Medulla oblongata (tissue), 1 donor: ENCODE results near the gene CDH16.
A peak's percentile ranks its signal among the peaks of the same experiment; 100 is the strongest.

Source experiments
- DNase-seq: peaks from one replicate; pipeline ENCODE4 v3.0.0-alpha.2; 2015; ENCODE audit errors: extremely low spot score

CDH16 gene

DNA sequence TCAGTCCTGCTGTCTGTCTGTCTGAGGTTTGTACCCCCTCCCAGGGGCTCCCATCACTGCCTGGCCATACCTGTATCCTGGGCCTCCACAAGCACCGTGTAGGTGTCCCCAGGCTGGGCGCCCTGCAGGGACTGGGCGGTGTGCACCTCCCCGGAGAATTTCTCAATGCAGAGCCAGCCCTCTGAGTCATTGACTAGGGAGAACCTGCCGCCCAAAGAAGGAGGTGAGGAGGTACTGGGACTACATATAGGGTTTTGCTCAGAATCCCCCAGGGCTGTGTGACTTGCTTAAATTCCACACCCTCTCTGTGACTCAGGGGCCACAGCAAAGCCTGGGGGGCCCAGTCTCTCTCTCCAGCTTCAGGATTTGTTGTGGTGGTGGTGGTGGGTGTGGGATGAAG lies 7.6 kb downstream of the CDH16 start:
- no peak for DNase-seq

GRCh38 chr16:66910175-66910940 lies 8.3 kb downstream of the CDH16 start:
- no peak for DNase-seq

DNA sequence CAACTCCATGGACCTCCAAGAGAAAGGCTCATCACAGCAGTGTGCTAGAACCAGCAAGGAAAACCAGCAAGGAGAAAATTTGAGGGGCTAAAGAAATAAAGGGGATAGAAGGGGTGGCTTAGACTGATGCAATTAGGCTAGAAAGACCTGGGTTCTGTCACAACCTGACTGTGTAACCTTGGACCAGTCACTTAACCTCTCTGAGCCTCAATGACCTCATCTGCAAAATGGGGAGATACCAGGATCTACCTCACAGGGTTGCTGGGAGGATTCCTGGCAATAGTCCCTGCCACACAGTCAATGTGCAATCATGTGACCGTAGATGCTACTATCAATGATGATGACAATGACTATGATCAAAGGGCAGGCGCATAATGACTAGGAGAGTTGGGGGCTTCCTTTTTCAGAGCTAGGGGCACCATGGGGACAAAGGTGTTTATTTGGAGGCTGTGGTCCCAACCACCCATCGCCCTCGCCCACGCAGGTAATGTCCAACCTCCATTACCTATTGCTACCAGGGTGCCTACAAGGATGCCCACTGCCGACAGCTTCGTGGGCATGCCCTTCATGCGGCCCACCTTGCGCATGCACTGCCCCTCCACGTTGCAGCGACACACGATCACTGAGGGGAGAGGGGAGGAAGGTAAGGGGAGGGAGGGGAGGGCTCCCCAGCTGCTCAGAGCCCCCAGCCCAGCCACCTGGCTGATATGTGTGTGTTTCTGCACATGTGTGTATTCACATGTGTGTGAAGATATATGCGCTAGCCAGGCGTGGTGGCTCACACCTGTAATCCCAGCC lies 9.7 kb downstream of the CDH16 start:
- no peak for DNase-seq

DNA sequence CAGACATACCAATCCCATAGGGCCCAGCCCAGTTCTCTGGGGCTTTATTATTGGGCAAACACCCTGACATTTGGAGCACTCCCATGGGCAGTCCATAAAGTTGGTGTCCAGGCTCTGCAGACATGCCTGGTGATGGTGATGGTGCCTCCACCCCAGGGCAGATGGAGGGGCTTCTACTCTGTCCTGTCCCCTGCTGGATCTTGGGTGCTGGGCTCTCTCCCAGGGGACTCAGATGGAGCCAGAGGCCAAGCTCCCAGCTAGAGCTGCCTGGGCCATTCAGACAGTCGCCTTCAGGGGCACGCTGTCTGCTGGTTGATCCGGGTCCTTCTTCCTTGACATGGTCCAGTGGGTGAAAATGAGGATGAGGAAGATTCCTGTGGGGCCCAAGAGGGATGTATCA lies 10.6 kb downstream of the CDH16 start:
- no peak for DNase-seq

DNA sequence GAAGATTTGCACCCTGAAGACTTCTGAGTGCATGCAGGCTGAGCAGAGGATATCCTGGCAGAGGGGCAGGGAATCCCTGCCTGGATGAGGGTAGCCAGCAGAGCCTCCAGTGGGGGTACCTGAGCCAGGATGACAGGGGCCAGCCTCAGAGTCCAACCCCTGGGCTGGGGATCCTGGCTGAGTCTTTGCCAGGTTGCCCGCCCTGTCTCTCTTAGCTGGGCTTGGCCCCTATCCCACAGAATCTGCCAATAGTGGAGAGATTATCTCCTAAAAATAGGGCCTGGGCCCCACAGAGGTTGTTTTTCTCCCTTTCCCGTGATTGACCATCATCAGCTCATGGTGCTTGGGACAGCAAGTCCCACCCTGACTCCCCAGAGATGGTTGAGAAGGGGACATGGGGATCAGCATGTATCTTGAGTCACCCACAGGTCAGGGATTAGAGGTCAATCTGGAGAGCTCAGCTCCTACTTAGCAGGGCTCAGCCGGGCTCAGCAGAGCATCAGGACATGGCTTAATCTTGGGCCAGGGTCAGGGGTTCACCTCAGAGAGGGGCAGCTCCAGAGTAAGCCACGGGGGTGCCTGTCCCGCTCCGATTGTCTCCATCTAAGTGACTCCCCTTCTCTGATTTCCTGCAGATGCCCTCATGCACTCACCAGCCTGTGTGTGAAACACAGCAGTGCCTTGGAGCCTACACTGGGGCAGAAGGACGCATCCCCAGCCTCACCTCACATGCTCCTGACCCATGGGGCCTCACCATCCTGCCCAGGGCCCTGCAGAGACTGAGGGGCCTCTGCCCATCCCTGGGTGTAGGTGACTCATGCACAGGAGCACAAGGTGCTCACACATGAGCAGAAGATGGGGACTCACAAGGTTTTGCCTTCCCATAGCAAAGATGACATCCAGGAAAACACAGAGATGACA lies 11.5 kb downstream of the CDH16 start:
- DNase-seq = no peak

DNA sequence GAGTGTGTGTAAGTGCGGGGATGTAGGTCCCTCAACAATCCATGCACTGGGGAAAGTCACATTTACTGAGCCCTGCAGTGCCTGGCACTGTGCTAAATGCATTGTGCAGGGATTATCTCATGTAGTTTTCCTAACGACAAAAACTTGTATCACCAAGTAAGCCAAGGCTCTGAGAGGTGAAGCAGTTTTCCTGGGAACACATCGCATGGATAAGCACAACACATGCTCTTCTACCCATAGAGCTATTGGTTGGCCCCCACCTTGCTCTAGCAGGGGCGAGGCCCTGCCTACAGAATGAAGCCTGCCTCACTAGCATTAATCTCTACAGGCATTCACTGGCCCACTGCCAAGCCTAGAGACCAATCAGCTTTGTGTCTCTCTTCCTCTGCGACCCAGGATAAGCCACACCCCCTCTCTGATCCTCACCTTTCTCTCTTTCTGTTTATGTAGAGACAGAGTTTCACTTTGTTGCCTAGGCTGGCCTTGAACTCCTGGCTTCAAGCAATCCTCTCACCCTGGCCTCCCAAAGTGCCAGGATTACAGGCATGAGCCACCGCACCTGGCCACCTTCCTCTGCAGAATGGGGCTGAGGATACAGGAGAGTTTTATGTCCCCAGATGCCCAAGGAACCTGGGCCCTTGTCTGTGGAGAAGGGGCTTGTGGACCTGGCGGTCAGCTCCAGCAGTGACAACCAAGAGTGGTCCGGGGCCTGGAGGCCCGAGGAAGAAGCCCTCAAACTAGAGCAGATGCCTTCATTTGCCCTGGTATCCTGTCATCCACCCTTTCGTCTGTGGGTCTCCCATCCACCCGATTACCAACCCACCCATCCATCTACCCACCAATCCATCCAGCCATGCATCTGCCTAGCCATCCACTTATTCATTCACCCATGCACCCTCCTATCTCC lies 12.8 kb downstream of the CDH16 start:
- no peak for DNase-seq

DNA sequence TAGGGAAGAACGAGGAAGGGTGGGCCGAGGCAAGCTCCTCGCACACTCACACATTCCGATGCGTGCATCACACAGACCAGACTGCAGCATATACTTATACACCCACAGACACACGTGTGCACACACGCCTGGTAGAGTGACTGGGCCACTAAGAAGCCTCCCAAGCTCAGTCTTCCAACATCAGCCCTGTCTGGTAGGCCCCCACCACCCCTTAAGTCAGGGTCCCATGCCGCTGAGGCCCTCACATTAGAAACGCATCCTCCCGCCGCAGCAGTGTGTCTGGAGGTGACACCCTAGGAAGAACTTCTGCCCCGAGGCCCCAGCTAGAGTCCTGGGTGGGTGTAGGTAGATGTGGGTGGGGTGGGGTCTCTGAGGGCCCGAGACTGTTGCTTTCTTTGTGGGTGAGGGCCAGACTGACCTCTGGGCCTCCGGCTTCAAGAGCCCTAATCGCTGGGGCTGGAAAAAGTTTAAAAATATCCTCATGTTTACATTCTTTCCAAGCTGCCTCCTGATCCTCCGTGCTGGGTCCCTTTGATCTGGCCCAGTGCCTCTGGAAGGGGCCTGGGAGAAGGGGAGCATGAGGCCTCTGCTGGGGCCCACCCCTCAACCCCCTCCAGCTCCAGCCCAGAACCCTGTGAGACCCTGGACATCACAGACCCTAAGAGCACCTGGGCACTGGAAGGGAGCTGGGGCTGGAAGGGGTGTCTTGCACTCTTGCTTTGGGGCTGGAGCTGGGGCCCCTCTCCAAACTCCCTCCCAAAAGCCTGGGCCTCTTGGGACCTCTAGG lies 13.6 kb downstream of the CDH16 start:
- no peak for DNase-seq

- DNase-seq = no peak
Observed at GRCh38 chr16:66904428-66904845, 14.2 kb downstream of the CDH16 start.

DNA sequence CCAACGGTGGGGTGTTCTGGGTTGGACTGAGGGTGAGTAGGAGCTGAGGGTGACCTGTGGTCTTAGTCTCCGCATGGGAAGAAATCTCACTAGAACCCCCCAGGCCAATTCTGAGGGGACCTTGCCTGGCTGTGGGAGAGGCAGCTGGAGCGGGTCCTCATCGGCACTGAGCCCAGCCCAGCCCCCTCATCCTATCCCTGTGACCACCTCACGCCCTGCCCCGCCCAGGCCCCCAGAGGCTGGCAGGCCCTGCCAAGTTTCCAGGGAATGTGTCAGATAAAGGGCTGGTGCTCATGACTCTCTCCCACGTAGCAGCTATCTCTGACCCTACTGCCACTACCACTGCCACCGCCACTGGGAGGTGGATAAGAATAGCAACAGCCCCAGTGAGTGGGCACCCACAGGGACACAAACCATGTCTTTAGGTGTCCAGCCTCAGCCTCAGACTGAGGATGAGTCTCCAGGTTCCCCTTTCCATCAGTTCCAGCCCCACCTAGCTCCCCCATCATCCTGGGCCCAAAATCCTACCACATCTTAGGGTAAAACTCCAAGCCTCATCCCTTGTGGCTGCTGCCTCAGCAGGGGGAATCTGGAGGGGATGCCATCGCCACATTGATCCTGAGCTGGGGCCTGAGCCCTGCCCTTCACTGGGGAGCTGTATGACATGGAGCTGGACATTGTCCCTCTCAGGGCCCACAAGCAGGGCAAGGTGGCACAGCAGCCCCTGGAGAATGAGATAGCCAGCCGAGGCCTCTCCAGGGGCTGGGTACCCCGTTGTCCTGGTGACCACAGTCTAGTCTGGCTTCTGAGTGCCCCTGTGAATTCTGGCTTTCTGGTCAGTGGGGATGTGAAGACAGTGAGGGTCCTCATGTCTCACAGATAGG lies 14.9 kb downstream of the CDH16 start:
- DNase-seq = no peak

DNA sequence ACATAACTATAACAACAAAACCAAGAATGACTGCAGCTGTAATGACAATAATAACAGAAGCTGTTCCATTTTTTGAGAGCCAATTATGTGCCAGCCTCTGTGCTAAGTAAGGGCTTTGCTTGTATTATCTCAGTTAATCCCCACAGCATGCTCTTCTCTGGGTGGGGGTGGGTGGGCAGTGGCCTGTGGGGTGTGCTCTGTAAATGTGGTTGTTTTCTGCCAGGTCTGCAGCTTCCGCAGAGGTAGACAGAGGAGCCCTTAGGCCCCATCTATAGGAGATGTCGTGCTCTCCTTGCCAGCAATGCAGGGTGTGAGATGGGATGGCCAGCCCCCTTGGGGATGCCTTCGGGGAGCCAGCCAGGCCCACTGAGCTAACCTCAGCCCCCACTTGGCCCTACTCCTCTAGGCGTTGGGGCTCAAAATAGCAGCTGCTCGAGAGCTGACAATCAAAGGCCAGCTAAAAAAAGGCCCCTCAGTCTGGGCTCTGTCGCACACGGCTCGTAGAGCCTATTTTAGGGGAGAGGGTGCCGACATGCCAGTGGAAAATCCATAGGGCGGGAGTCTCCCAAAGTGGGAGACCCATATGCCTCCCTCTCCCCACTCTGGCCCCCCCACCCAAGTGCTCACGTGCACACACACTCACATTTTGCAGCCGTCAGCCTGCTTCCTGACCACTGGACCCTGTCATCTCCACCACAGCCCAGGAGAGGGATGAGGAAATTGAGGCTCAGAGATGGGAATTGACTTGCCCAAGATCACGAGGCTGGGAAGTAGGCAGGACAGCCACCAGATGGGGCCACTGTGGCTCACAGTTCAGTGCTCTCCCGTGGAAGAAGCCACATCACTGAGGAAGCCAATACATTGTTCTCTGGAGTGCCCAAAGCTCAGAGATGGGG lies 15.8 kb downstream of the CDH16 start:
- DNase-seq = no peak

DNA sequence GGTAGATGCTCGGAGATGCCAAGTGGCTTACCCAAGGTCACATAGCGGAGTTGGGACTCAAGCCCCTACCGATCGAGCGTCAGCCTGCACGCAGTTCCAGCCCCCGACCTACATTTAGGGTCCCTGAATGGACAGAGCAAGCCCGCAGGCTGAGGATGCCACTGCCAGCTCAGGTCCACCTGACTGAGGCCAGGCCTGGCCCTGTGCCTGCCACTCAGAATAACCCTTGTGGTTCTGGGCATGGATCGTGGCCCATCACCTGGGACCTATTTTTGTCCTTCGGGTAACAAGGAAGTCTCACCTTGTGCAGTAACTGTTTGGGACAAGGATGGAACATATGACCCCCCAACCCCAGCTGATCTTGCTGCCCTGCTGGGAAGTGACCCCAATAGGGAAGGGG lies 17.1 kb downstream of the CDH16 start:
- DNase-seq = no peak

DNA sequence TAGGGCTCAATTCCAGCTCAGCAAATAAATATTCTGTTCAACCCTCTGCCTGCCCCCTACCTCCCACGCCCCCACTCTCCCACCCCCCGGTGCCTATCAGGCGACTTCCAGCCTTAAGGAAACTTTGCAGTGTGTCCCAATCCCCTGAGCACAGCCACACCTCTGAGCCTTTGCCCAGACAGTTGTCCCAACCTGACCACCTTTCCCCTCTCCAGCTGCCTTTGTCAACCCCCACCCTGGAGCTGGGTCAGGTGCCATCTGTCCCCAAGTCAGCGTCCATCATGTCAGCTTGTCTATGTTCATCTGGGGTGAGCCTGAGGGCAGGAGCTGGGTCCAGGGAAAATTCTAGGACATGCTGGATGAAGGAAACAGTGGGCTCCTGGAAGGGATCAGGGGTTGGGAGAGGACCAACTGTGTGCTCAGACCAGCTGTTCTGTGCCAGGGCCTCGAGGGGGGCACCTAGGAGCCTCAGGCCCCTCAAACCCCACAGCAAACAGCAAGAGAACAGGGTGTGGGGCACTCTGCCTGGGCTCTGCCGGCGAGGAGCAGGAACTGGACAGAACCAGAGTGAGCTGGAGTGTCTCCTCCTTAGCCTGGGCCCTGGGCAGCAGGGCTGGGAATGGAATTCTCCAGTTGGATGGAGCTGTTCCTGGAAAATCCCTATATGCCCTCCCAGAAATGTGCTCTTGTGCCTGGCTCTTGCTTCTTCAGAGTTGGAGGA lies 17.8 kb downstream of the CDH16 start:
- peak; percentile 76 for DNase-seq

- peak; percentile 42 for DNase-seq
Observed at GRCh38 chr16:66899945-66900710, 18.6 kb downstream of the CDH16 start.

DNA sequence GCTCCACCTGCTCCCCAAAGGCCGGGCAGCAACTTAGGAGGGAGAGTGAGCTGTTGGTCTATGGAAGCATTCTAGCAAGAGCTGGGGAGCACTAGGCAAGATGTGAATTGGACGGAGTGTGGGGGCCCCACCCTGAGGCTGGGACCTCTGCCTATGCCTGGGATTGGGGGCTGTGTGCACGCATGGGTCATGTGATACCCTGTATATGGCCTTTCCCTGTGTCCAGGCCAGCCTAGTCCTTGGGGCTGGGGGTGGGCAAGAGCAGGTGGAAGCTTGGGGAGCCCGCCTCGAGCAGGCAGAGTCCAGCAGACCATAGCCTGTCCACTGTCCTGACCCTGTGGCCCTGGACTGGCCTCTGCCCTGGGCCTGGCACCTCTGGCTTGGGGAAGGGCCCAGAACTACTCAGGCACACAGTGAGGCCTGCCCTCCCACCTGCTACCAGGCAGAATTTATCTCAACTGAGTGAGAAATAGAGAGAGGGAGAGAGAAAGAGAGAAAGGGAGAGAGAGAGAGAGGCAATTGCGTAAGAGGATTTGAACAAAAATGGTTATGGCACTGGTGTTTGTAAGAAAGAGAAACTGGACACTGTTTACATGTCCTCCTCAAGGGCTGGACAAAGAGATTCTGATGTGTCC lies 19.3 kb downstream of the CDH16 start:
- no peak for DNase-seq

- no peak for DNase-seq
Observed at GRCh38 chr16:66898933-66899309, 19.8 kb downstream of the CDH16 start.

- no peak for DNase-seq
Observed at GRCh38 chr16:66898207-66898606, 20.5 kb downstream of the CDH16 start.
